ENCODE measurements around the gene MYOF.
"Not testable (repeated sequence)": the region's sequence is repeated elsewhere in the genome, so short reads cannot be mapped to it uniquely, and the experiment has no call there.

Gene MYOF

DNA sequence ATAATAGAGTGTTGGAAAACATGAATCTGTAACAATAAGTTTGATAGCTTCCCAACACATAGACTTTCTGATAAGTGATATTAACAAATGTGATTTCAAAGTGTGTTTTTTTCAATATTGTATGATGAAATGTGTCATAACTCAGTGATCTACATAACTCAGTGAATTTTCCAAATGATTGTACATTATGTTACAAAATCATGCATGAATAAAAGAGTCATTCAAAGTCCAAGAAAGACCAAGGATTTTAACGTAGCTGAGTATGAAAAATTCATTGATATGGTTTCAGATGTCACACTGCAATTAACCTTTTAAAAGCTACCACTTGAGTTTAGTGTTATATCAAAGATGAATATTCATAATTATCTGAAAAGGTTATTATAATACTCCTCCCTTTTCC lies 111.2 kb downstream of the MYOF start:
- DNase-seq (ENCODE audit: low read depth, low spot score), result no peak
- WGBS (ENCODE audit: insufficient coverage, insufficient read length), result no CpG with 5 or more reads among the region's 1 CpG
- Histone ChIP-seq H3K4me1 (ENCODE audit: control insufficient read depth, insufficient read depth, low read length) (no peaks in the 10 kb centered on the region; the same call in 1 of the 2 replicates), H3K9me3 (ENCODE audit: control insufficient read depth, insufficient read depth, low read length) (no peaks in the 10 kb centered on the region), H3K4me3 (ENCODE audit: low read length) (no peak overlapping the region), H3K36me3 (ENCODE audit: control insufficient read depth, insufficient read depth, low read length) (no peaks in the 10 kb centered on the region), H3K27ac (ENCODE audit: low read length) (no peak overlapping the region), H3K27me3 (ENCODE audit: control insufficient read depth, insufficient read depth, low read length) (no peaks in the 10 kb centered on the region)

DNA sequence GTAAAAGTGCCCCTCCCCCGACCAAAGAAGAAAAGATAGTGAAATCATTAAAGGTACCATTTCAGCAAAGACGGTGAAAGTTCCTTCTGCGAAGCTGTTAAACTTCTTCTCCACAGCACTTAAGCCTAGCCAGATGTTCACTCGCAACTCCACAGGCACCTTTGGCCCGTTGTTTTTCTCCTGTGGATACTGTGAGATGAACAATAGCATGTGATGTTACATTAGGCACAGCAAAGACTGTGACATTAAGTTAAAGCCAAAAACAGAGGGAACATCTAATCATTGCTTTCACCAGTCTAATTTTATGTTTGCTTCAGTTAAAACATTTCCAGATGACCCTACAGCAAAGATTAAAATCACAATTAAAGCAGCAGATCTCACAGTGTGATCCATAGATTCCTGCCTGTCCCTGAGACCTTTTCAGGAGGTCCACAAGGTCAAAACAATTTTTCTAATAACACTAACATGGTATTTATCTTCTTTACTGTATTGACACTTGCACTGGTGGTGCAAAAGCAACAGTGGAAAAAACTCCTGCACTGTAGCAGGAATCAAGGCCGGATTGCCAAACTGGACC lies 112.5 kb downstream of the MYOF start:
- Histone ChIP-seq H3K9me3 (ENCODE audit: control insufficient read depth, insufficient read depth, low read length) (no peaks in the 10 kb centered on the region), H3K27ac (ENCODE audit: low read length) (no peak overlapping the region), H3K27me3 (ENCODE audit: control insufficient read depth, insufficient read depth, low read length) (no peaks in the 10 kb centered on the region), H3K4me1 (ENCODE audit: control insufficient read depth, insufficient read depth, low read length) (no peaks in the 10 kb centered on the region; the same call in 1 of the 2 replicates), H3K4me3 (ENCODE audit: low read length) (no peak overlapping the region), H3K36me3 (ENCODE audit: control insufficient read depth, insufficient read depth, low read length) (no peaks in the 10 kb centered on the region)
- WGBS (ENCODE audit: insufficient coverage, insufficient read length), result no CpG with 5 or more reads among the region's 6 CpGs
- DNase-seq (ENCODE audit: low read depth, low spot score), result no peak

DNA sequence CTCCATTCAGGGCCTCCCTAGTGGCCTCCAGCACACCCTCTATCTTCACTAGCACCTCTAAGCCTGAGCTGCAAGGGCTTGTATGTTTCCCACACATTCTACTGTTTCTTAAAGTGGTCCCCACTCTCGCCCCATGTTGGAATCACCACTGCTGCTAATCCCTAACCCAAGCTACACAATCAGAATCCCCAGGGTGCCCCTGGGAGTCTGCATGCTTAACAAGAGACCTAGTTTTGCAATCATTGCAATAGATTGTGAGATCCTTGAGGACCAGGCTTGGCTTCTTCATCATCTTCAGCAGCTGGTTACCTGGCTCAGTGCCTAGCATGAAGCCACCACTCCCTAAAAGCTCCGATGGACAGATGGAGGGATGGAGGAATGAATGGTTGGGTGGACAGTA lies 113.9 kb downstream of the MYOF start:
- Histone ChIP-seq H3K27me3 (ENCODE audit: control insufficient read depth, insufficient read depth, low read length) (no peaks in the 10 kb centered on the region), H3K4me3 (ENCODE audit: low read length) (no peak overlapping the region)
- WGBS (ENCODE audit: insufficient coverage, insufficient read length), result no CpG with 5 or more reads among the region's 2 CpGs

DNA sequence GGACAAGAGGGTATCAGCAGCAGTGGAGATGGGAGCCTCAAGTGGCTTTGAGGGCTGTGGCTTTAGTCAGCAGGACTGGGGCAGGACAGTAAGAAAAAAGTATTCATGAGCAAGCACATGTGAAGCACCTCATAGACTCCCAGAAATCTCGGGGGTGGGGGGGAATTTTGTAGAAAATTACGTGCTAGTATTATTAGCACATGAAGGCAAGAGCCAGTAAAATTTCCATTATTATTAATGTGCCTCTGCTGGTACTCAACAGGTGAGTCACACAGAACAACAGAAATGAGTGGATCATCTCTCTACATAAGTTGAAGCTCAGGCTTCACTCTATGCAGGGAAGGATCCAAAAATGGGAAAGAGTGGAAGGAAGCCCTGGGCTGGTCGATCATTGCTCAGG lies 114.5 kb downstream of the MYOF start:
- no peak overlapping the region for H3K27ac ChIP-seq (ENCODE audit: low read length)
- no CpG with 5 or more reads among the region's 3 CpGs for WGBS (ENCODE audit: insufficient coverage, insufficient read length)
- H3K4me3 ChIP-seq (ENCODE audit: low read length), result no peak overlapping the region
- no peaks in the 10 kb centered on the region; the same call in 1 of the 2 replicates for H3K4me1 ChIP-seq (ENCODE audit: control insufficient read depth, insufficient read depth, low read length)
- no peaks in the 10 kb centered on the region for H3K9me3 ChIP-seq (ENCODE audit: control insufficient read depth, insufficient read depth, low read length)
- H3K27me3 ChIP-seq (ENCODE audit: control insufficient read depth, insufficient read depth, low read length), result no peaks in the 10 kb centered on the region
- DNase-seq (ENCODE audit: low read depth, low spot score), result no peak
- no peaks in the 10 kb centered on the region for H3K36me3 ChIP-seq (ENCODE audit: control insufficient read depth, insufficient read depth, low read length)

More for the DNA sequence above, 113.9 kb downstream of the MYOF start:
- no peaks in the 10 kb centered on the region for H3K9me3 ChIP-seq (ENCODE audit: control insufficient read depth, insufficient read depth, low read length)
- no peaks in the 10 kb centered on the region for H3K36me3 ChIP-seq (ENCODE audit: control insufficient read depth, insufficient read depth, low read length)
- DNase-seq (ENCODE audit: low read depth, low spot score), result no peak
- H3K27ac ChIP-seq (ENCODE audit: low read length), result no peak overlapping the region
- no peaks in the 10 kb centered on the region; the same call in 1 of the 2 replicates for H3K4me1 ChIP-seq (ENCODE audit: control insufficient read depth, insufficient read depth, low read length)

DNA sequence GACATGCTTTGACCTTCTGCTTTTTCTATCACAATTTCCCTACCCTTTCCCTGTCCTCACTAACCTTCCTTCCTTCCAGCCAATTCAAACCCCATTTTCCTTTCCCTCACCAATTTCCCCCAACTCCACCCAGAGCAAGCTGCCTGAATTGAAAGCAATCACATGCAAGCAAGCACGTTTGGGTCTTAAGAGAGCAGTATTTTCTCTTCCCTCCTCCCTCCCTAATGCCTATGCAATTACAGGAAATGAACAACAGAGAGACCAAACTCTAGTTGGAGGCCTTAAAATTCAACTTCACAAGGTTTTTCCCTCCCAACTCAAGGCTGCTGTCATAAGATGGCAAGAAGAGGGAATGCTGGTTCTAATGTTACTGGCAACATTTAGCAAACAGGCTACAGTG lies 117.2 kb downstream of the MYOF start:
- no CpG with 5 or more reads among the region's 1 CpG for WGBS (ENCODE audit: insufficient coverage, insufficient read length)
- Histone ChIP-seq H3K27ac (ENCODE audit: low read length) (no peak overlapping the region), H3K36me3 (ENCODE audit: control insufficient read depth, insufficient read depth, low read length) (no peaks in the 10 kb centered on the region), H3K4me1 (ENCODE audit: control insufficient read depth, insufficient read depth, low read length) (no peaks in the 10 kb centered on the region; the same call in 1 of the 2 replicates), H3K27me3 (ENCODE audit: control insufficient read depth, insufficient read depth, low read length) (no peaks in the 10 kb centered on the region), H3K4me3 (ENCODE audit: low read length) (no peak overlapping the region), H3K9me3 (ENCODE audit: control insufficient read depth, insufficient read depth, low read length) (no peaks in the 10 kb centered on the region)
- DNase-seq (ENCODE audit: low read depth, low spot score), result no peak

DNA sequence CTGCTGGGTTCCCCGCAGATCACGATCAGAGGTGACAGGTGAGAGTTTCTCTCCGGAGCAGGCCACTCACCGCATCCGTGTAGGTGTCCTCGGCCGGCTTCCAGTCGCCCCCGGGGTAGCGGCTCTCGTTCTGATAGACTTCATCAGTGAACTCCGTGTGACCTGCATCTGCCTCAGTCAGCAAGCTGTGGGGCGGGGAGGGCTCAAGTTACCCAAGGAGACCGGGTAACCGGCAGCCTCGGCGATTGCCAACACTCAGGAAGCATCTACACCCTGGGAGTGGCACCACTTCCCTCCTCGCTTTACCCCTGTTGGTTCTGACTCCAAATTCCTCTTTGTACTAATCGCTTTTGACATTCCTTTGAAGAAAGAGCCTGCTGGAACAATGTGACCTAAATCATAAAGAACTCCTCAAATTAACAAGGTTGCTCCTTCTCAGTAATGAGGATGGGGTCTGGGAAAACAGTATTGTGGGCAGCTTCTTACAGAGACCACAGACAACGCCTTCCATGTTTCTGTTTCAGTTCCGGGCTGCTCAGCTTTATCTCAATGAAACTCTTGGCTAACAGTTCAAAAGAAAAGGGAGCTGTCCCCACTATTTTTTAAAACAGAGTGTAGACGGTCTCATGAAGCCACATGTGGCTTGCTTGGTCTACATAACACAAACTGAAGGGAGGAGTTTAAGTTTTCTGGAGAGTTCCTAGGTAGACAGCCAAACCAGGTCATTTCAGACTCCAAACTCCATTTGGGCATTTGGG lies 118.1 kb downstream of the MYOF start:
- no peak overlapping the region for H3K27ac ChIP-seq (ENCODE audit: low read length)
- no peak for DNase-seq (ENCODE audit: low read depth, low spot score)
- no peaks in the 10 kb centered on the region for H3K36me3 ChIP-seq (ENCODE audit: control insufficient read depth, insufficient read depth, low read length)
- H3K4me3 ChIP-seq (ENCODE audit: low read length), result no peak overlapping the region
- WGBS (ENCODE audit: insufficient coverage, insufficient read length), result no CpG with 5 or more reads among the region's 22 CpGs
- no peaks in the 10 kb centered on the region for H3K27me3 ChIP-seq (ENCODE audit: control insufficient read depth, insufficient read depth, low read length)
- H3K9me3 ChIP-seq (ENCODE audit: control insufficient read depth, insufficient read depth, low read length), result no peaks in the 10 kb centered on the region
- no peaks in the 10 kb centered on the region for H3K4me1 ChIP-seq (ENCODE audit: control insufficient read depth, insufficient read depth, low read length)

DNA sequence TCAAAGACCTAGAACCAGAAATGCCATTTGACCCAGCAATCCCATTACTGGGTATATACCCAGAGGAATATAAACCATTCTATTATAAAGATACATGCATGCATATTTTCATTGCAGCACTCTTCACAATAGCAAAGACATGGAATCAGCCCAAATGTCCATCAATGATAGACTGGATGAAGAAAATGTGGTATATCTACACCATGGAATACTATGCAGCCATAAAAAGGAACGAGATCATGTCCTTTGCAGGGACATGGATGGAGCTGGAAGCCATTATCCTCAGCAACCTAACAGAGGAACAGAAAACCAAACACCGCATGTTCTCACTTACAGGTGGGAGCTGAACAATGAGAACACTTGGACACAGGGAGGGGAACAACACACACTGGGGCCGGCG lies 123.7 kb downstream of the MYOF start:
- no CpG with 5 or more reads among the region's 4 CpGs for WGBS (ENCODE audit: insufficient coverage, insufficient read length)
- H3K27ac ChIP-seq (ENCODE audit: low read length); H3K36me3 ChIP-seq (ENCODE audit: control insufficient read depth, insufficient read depth, low read length); H3K9me3 ChIP-seq (ENCODE audit: control insufficient read depth, insufficient read depth, low read length); DNase-seq (ENCODE audit: low read depth, low spot score); H3K4me3 ChIP-seq (ENCODE audit: low read length); H3K4me1 ChIP-seq (ENCODE audit: control insufficient read depth, insufficient read depth, low read length); H3K27me3 ChIP-seq (ENCODE audit: control insufficient read depth, insufficient read depth, low read length): not testable (repeated sequence)

DNA sequence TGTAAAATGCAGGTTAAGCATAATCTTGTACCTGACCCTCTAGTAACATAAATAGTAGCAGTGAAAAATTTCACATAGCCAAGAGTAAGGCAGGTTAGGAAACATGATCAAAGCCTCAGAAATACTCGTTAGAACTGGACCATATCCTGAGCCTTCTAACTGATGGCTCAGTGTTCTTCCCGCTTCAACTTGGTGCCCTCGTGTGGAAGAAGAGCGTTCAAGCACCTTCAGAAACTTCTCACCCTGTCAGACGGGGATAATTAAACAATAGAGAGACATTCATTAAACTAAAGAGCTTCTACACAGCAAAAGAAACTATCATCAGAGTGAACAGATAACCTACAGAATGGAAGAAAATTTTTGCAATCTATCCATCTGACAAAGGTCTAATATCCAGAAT lies 124.5 kb downstream of the MYOF start:
- no peak for DNase-seq (ENCODE audit: low read depth, low spot score)
- H3K27ac ChIP-seq (ENCODE audit: low read length), result no peak overlapping the region
- no peaks in the 10 kb centered on the region for H3K4me1 ChIP-seq (ENCODE audit: control insufficient read depth, insufficient read depth, low read length)
- no peaks in the 10 kb centered on the region for H3K36me3 ChIP-seq (ENCODE audit: control insufficient read depth, insufficient read depth, low read length)
- H3K27me3 ChIP-seq (ENCODE audit: control insufficient read depth, insufficient read depth, low read length), result no peaks in the 10 kb centered on the region
- H3K9me3 ChIP-seq (ENCODE audit: control insufficient read depth, insufficient read depth, low read length), result no peaks in the 10 kb centered on the region
- H3K4me3 ChIP-seq (ENCODE audit: low read length), result no peak overlapping the region
- WGBS (ENCODE audit: insufficient coverage, insufficient read length), result no CpG with 5 or more reads among the region's 5 CpGs

DNA sequence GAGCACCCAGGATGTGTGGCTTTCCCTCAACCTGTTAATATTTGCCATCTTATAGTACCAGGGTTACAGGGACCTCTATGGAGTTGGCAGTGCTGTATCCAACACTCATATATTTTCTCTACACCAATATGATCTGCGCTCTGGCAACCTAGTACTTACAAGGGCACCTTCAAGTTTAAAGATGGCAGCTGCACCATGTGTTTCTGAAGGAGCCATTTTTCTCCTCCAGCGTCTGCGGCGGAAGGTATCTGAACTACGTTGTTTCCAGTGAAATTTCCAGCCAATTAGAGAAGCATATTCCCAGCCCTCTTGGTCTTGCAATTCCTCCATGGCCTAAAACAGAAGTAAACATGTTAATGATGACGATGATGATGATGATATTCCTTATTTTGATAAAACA lies 125.6 kb downstream of the MYOF start:
- H3K36me3 ChIP-seq (ENCODE audit: control insufficient read depth, insufficient read depth, low read length), result no peaks in the 10 kb centered on the region
- no peak overlapping the region for H3K4me3 ChIP-seq (ENCODE audit: low read length)
- H3K27me3 ChIP-seq (ENCODE audit: control insufficient read depth, insufficient read depth, low read length), result no peaks in the 10 kb centered on the region
- H3K9me3 ChIP-seq (ENCODE audit: control insufficient read depth, insufficient read depth, low read length), result no peaks in the 10 kb centered on the region
- no CpG with 5 or more reads among the region's 6 CpGs for WGBS (ENCODE audit: insufficient coverage, insufficient read length)
- H3K4me1 ChIP-seq (ENCODE audit: control insufficient read depth, insufficient read depth, low read length), result no peaks in the 10 kb centered on the region
- DNase-seq (ENCODE audit: low read depth, low spot score), result no peak
- H3K27ac ChIP-seq (ENCODE audit: low read length), result no peak overlapping the region

DNA sequence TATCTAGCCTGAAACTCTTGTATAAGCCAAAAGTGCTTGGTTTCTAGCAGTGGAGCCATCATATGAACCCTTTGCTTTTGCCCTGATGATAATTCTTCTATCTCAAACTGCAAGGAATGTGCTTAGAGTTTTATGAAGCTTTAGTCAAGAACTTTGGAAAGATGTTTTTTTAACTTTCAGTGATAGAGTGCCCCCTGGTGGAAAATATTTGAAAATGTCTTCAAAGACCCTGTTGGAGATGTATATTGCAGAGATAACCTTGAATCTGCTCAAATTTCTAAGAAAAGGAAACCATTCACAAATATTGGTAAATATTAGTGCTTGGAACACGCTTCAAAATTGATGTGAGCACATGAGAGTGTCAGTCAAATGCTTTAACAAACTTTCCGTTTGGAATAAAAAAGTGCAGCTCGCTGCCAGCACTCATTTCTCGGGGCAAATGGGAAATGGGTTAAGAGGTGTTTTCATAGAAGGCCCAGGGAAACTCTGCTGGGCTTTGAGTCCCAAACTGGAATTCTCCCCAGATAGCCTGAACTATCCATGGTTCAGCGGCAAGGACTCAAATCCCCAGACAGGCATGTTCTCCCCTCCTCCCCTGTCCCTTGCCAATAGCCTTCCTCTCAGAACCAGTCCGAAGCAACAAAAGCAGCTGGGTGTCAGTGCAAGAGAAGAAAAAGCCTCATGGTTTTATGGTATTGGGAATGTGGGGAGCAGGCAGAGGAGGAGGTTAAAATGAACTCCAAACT lies 129.3 kb downstream of the MYOF start:
- no peak overlapping the region for H3K27ac ChIP-seq (ENCODE audit: low read length)
- DNase-seq (ENCODE audit: low read depth, low spot score), result no peak
- no peaks in the 10 kb centered on the region for H3K27me3 ChIP-seq (ENCODE audit: control insufficient read depth, insufficient read depth, low read length)
- H3K9me3 ChIP-seq (ENCODE audit: control insufficient read depth, insufficient read depth, low read length), result no peaks in the 10 kb centered on the region
- no peaks in the 10 kb centered on the region for H3K36me3 ChIP-seq (ENCODE audit: control insufficient read depth, insufficient read depth, low read length)
- WGBS (ENCODE audit: insufficient coverage, insufficient read length), result no CpG with 5 or more reads among the region's 6 CpGs
- no peak overlapping the region for H3K4me3 ChIP-seq (ENCODE audit: low read length)
- no peaks in the 10 kb centered on the region for H3K4me1 ChIP-seq (ENCODE audit: control insufficient read depth, insufficient read depth, low read length)

Data from iPS DF 6.9 (cell line).